Measurements from ENCODE around the gene FMN1.

DNA sequence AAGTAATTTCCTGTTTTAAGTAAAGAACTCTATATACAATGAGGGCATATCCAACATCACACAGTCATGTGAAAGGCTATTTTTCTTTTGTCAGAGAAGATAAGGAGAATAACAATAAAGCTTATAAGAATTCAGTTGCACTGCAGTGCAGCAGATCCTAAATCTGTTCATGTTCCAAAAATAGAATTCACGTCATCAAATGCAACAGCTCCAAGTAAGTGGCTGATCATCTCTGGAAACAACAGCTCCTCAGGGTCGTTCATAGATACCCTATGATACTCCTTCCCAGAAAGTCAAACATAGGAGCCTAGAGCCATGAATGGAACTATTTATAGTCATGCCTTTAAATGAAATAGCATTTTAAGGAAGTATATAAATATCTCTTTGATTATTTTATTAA lies 100.2 kb downstream of the FMN1 start:
- TF ChIP-seq CHD2 (IDR thresholded peaks at IDR 0.05; ENCODE audit: low read length) (no peak), EZH2 (IDR thresholded peaks at IDR 0.05; ENCODE audit: low read depth, low read length, severe bottlenecking) (no peak), EP300 (IDR thresholded peaks at IDR 0.05; ENCODE audit: borderline replicate concordance in 1 of 2, low read depth in 2 of 2, low read length in 2 of 2) (no peak), SUZ12 (IDR thresholded peaks at IDR 0.05; ENCODE audit: low read length) (no peak), GABPA (IDR thresholded peaks at IDR 0.05; ENCODE audit: borderline replicate concordance, insufficient read depth, low read length) (no peak), RXRA (IDR thresholded peaks at IDR 0.05; ENCODE audit: insufficient read depth, low read depth, low read length) (no peak)
- TF ChIP-seq, protein P1, sequence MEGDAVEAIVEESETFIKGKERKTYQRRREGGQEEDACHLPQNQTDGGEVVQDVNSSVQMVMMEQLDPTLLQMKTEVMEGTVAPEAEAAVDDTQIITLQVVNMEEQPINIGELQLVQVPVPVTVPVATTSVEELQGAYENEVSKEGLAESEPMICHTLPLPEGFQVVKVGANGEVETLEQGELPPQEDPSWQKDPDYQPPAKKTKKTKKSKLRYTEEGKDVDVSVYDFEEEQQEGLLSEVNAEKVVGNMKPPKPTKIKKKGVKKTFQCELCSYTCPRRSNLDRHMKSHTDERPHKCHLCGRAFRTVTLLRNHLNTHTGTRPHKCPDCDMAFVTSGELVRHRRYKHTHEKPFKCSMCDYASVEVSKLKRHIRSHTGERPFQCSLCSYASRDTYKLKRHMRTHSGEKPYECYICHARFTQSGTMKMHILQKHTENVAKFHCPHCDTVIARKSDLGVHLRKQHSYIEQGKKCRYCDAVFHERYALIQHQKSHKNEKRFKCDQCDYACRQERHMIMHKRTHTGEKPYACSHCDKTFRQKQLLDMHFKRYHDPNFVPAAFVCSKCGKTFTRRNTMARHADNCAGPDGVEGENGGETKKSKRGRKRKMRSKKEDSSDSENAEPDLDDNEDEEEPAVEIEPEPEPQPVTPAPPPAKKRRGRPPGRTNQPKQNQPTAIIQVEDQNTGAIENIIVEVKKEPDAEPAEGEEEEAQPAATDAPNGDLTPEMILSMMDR (IDR thresholded peaks at IDR 0.05; ENCODE audit: control extremely low read depth in 1 of 3, insufficient read depth in 1 of 3, low read depth in 1 of 3, low read length in 3 of 3) = no peak
